Endothelial cell (in vitro differentiated cells): ENCODE measurements around the gene LDLRAD2. TPM values are rescaled to one million over a fixed set of nuclear protein-coding genes. Genes with fewer than 3 reads are reported as not detected.

Experiments
- DNase-seq: peaks from one replicate; pipeline ENCODE4 v3.0.0; 2021; ENCODE audit warnings: low spot score
- H3K27ac Mint-ChIP-seq: one replicate; pipeline ENCODE4 v1.8.0; 2021; ENCODE audit warnings: mixed read lengths, inconsistent platforms; ENCODE audit not compliant: unreplicated experiment
- H3K27me3 Mint-ChIP-seq: one replicate; pipeline ENCODE4 v1.8.0; 2021; ENCODE audit warnings: mild to moderate bottlenecking, moderate library complexity, mixed read lengths, inconsistent platforms; ENCODE audit not compliant: unreplicated experiment
- H3K36me3 Mint-ChIP-seq: one replicate; pipeline ENCODE4 v1.8.0; 2021; ENCODE audit warnings: mild to moderate bottlenecking, low read depth, mixed read lengths, inconsistent platforms; ENCODE audit not compliant: unreplicated experiment
- H3K4me1 Mint-ChIP-seq: one replicate; pipeline ENCODE4 v1.8.0; 2021; ENCODE audit warnings: mild to moderate bottlenecking, mixed read lengths, inconsistent platforms; ENCODE audit not compliant: unreplicated experiment
- H3K4me3 Mint-ChIP-seq: one replicate; pipeline ENCODE4 v1.8.0; 2021; ENCODE audit warnings: mild to moderate bottlenecking, mixed read lengths, inconsistent platforms; ENCODE audit not compliant: unreplicated experiment
- H3K9me3 Mint-ChIP-seq: one replicate; pipeline ENCODE4 v1.8.0; 2021; ENCODE audit warnings: mixed read lengths, inconsistent platforms; ENCODE audit not compliant: unreplicated experiment
- CTCF ChIP-seq: fragments of 200-600 bp; sonication (generic); IDR thresholded peaks from one replicate; pipeline ENCODE4 v1.5.0; 2021; ENCODE audit warnings: antibody characterized with exemption; ENCODE audit not compliant: unreplicated experiment
- total RNA-seq: library from RNA; stranded (reverse); fragmentation: NEBNext Ultra II Directional; extraction: Animal tissue kit (Norgen Biotek cat#: 25700); gene quantifications from one replicate; pipeline ENCODE4 v1.2.1, GENCODE V29; 2021; ENCODE audit not compliant: unreplicated experiment

The LDLRAD2 gene
- total RNA-seq, 1 donor from 2014 or later: 1.3 TPM

- H3K4me1 Mint-ChIP-seq: no peaks in the 10 kb centered on the region
Measured at GRCh38 chr1:21845646-21846641, 33.9 kb downstream of the LDLRAD2 start.

GRCh38 chr1:21847223-21848205 is 35.4 kb downstream of the LDLRAD2 start:
- Mint-ChIP-seq H3K36me3 (peaks cover 32% of the 10 kb centered on the region), H3K27me3 (peaks cover 32% of the 10 kb centered on the region), H3K9me3 (no peaks in the 10 kb centered on the region), H3K4me1 (no peaks in the 10 kb centered on the region), H3K27ac (no peak overlapping the region), H3K4me3 (peak overlapping the region; percentile 67)
- DNase-seq: no peak
- no peak for TF ChIP-seq CTCF

More at GRCh38 chr1:21845646-21846641, 33.9 kb downstream of the LDLRAD2 start:
- H3K27ac Mint-ChIP-seq: no peak overlapping the region
- TF ChIP-seq CTCF: no peak
- DNase-seq: no peak
- H3K9me3 Mint-ChIP-seq: no peaks in the 10 kb centered on the region
- peaks cover 31% of the 10 kb centered on the region for H3K36me3 Mint-ChIP-seq
- peaks cover 35% of the 10 kb centered on the region for H3K27me3 Mint-ChIP-seq
- H3K4me3 Mint-ChIP-seq: no peak overlapping the region

GRCh38 chr1:21848524-21849174 is 36.6 kb downstream of the LDLRAD2 start:
- no peak overlapping the region for H3K27ac Mint-ChIP-seq
- no peaks in the 10 kb centered on the region for H3K9me3 Mint-ChIP-seq
- no peak overlapping the region for H3K4me3 Mint-ChIP-seq
- no peak for DNase-seq
- peaks cover 31% of the 10 kb centered on the region for H3K36me3 Mint-ChIP-seq
- H3K4me1 Mint-ChIP-seq: no peaks in the 10 kb centered on the region
- no peak for TF ChIP-seq CTCF
- H3K27me3 Mint-ChIP-seq: peaks cover 29% of the 10 kb centered on the region

- no peak for TF ChIP-seq CTCF
- H3K27ac Mint-ChIP-seq: peak overlapping the region; percentile 30
- H3K4me1 Mint-ChIP-seq: no peaks in the 10 kb centered on the region
- H3K36me3 Mint-ChIP-seq: peaks cover 24% of the 10 kb centered on the region
- no peaks in the 10 kb centered on the region for H3K9me3 Mint-ChIP-seq
- H3K27me3 Mint-ChIP-seq: peaks cover 27% of the 10 kb centered on the region
- DNase-seq: no peak
- no peak overlapping the region for H3K4me3 Mint-ChIP-seq
Measured at GRCh38 chr1:21849909-21850576, 38.0 kb downstream of the LDLRAD2 start.
